GM12874 (cell line): ENCODE measurements around the gene UFSP1.

ENCODE experiments used
- TF ChIP-seq, protein P1 (sequence below): IDR thresholded peaks from 2 replicates; pipeline ENCODE4 v1.5.1; 2011; ENCODE audit warnings: low read depth, mild to moderate bottlenecking, control low read depth, low read length, moderate library complexity; ENCODE audit not compliant: insufficient read depth

Gene UFSP1

DNA sequence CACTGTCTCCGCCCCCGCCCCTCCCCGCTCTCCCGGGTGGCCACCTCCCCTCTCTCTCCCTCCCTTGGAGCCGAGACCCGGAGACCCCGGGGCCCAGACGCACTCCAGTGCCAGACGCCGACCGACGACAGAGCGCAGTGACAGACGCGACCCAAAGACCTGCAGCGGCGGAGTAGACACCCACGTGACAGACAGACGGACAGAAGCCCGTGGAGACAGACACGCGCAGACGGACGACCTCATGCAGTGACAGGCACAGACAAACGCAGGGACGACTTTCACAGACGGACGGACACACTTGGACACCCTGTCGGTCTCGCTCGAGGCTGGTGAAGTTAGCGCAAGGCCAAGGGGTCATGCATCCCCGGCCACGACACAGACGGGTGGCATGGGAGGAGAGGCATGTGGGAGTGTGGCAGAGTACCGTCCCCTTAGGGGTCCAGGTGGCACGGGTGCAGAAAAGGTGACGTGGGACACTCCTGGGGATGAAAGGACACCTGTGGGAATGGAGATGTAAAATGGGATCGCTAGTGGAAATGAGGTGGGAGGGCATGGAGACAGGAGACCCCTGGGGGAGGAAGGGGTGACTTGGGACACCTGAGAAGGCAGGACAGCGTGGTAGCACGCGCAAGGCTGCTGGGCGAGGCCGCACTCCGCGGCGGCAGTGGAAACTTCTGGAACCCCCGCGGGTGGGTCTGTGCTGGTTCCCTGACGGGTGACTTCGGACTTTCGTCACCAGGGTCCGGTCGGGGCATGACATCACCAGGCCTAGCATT is 6.6 kb upstream of the UFSP1 start:
- TF ChIP-seq, protein P1, sequence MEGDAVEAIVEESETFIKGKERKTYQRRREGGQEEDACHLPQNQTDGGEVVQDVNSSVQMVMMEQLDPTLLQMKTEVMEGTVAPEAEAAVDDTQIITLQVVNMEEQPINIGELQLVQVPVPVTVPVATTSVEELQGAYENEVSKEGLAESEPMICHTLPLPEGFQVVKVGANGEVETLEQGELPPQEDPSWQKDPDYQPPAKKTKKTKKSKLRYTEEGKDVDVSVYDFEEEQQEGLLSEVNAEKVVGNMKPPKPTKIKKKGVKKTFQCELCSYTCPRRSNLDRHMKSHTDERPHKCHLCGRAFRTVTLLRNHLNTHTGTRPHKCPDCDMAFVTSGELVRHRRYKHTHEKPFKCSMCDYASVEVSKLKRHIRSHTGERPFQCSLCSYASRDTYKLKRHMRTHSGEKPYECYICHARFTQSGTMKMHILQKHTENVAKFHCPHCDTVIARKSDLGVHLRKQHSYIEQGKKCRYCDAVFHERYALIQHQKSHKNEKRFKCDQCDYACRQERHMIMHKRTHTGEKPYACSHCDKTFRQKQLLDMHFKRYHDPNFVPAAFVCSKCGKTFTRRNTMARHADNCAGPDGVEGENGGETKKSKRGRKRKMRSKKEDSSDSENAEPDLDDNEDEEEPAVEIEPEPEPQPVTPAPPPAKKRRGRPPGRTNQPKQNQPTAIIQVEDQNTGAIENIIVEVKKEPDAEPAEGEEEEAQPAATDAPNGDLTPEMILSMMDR: no peak

DNA sequence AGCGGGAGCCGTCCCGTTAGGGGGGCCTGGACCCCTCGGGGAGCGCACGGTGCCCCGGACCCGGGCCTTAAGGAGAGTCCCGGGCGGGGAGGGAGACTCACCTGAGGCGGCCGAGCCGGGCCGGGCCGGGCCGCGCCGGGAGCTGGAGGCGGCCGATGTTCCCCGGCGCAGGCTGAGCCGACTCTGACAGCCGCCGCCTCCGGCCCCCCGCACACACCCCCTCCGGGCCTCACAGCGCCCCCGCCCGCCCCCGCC is 6.1 kb upstream of the UFSP1 start, which contains the start of gene ACHE:
Gene ACHE, minus strand, starts transcription at position 188 of the 255 bp plus-strand sequence. CDS start 1,656 bp downstream, outside the sequence.
- TF ChIP-seq, protein P1: no peak

DNA sequence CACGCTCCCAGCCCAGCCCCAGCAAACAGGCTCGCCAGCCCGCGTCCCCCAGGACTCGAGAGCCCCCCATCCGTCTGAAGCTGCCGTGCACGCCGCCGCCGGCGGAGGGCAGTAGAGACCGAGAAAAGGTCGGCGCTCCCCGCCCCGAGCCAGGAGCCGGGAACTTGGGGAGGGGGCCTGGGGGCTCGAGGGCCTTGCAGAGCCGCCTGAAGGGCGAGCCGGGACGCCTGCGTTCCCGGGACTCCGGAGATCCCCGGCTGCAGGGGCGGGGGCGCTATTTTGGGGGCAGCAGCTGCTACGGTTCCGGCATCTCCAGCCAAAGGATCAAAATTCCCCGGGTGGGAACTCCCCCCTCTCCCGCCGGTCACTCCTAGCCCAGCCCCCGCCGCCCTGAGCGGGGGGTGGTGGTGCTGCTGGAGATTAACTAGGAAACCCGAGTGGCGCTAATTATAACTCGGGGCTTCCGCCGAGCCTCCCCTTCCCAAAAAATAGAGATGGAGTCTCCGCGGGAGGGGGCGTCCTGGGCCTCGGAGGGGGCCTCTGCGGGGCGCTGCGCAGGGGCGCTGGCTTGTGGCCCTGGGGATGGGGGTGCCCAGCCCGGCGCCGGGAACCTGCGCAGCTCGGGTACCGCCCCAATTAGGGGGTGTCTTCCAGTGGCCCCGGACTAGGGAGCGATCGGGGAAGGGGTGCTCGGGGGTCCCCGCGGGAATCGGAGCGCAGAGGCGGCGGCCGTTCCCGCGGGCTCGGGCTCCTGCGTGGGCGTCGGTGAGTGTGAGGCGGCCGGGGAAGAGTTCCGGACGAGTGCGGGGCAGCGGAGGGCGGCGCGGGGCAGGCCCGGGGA is 5.6 kb upstream of the UFSP1 start:
- TF ChIP-seq, protein P1: peak; percentile 95

DNA sequence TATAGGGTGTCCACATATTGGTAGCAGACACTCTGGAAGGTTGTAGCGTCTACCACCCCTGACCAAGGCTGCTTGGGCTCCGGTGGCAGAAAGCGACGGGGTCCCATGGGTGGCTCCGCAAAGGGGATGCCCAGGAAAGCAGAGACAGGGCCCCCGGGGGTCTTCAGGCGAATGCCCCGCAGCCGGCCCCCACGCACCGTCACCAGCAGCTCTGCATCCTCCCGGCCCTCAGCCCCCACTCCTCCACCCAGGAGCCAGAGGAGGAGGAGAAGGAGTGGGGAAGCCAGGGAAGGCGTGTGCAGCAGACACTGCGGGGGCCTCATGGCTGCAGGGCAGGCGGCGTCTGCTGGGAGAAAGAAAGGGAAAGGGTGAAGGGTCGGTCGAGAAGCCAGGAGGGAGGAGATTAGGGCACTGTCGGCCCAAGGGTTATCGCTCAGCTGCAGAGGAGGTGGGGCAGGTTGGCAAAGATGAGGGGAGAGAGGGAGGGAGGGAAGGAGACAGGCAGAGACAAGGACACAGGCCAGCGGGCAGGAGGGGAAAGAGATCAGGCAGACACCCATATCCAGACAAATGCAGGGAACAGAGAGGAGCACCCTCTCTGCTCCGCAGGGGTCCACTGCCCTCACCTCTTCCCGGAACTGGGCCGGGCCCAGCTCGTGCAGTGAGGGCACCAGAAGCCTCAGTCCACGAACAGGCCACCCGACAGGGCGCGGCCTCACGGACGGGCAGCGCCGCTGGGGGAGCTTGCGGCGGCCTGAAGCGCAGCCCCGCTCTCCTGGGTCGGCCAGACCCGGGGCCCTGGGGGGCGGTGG is 4.6 kb upstream of the UFSP1 start:
- TF ChIP-seq, protein P1: no peak

DNA sequence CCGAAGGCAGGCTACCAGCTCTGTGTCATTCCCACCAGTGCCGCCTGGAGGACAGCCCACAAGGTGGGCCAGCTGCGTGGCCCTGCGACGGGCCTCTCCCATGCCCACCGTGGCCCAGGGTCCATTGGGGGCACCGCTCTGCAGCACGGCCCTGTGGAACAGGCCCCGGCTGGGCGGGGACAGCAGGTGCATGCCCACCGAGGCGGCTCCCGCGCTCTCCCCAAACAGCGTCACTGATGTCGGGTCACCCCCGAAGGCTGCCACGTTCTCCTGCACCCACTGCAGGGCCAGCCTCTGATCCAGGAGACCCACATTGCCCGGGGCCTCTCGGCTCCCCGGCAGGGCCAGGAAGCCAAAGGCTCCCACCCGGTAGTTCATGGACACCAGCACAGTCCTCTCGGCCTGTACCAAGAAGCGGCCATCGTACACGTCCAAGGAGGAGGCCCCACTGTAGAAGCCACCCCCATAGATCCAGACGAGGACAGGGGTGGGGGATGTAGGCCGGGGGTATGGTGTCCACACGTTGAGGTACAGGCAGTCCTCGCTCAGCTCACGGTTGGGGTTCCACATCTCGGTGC is 3.9 kb upstream of the UFSP1 start:
- TF ChIP-seq, protein P1: no peak

DNA sequence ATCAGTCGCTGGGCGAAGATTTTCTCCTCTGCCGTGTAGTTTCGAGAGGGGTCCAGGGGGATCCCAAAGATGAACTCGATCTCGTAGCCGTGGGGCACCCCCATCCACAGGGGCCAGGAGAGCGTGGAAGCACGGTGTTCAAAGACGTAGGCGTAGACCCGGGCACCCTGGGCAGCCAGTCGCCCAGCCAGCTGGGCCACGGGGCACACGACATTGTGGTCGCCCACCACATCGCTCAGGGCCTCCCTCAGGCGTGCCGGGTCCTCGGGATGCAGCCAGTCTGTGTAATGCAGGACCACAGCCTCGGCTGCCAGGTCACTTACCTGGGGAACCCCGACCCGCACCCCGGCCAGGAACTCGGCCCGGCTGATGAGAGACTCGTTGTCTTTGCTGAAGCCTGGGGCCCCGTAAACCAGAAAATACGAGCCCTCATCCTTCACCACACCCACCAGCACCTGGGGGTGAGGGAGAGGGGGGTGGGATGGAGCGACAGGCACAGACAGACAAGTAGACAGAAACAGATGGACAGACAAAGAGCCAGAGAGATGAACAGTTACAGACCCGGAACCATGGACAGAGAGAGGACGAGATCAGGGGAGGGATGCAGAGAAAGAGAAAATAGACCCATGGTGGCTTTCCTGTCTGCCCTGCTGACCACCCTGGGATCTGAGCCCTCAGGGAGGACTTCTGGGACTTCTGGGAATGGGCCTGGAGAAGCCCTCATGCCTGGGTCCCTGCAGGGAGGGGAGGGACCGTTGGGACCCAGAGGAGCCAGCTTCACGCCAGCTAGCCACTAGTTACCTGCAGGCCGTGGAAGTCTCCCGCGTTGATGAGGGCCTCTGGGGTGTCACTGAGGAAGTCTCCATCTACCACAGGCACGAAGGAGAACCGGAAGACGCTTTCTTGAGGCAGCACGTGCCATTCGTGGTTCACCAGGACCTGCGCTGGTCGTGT is 3.1 kb upstream of the UFSP1 start:
- TF ChIP-seq, protein P1: no peak
